HG03175 (cell line): ENCODE data around the gene GALNT8.
"Not testable (repeated sequence)": the region's sequence is repeated elsewhere in the genome, so short reads cannot be mapped to it uniquely, and the experiment has no call there.

Source experiments
- ATAC-seq: cut with Tn5 transposase; IDR thresholded peaks from one replicate; pipeline ENCODE4 v1.9.1; 2021; ENCODE audit warnings: mild to moderate bottlenecking, moderate library complexity; ENCODE audit not compliant: unreplicated experiment

The GALNT8 gene

GRCh38 chr12:4719821-4720636, at the start of gene GALNT8:
Gene GALNT8, plus strand, starts transcription at chr12:4720400. Its CDS starts 278 bp downstream, at chr12:4720678.
- no peak for ATAC-seq

- no peak for ATAC-seq
Observed at GRCh38 chr12:4679711-4680110, 40.5 kb upstream of the GALNT8 start.

- ATAC-seq: no peak
Observed at GRCh38 chr12:4681732-4682131, 38.5 kb upstream of the GALNT8 start.

- no peak for ATAC-seq
Observed at GRCh38 chr12:4685317-4685716, 34.9 kb upstream of the GALNT8 start.

- ATAC-seq: no peak
Observed at GRCh38 chr12:4690760-4691159, 29.4 kb upstream of the GALNT8 start.

GRCh38 chr12:4700621-4701026, 19.6 kb upstream of the GALNT8 start:
- no peak for ATAC-seq

GRCh38 chr12:4701395-4702190, 18.6 kb upstream of the GALNT8 start:
- ATAC-seq: no peak

- no peak for ATAC-seq
Observed at GRCh38 chr12:4703676-4704075, 16.5 kb upstream of the GALNT8 start.

GRCh38 chr12:4705824-4706223, 14.4 kb upstream of the GALNT8 start:
- ATAC-seq: no peak

- no peak for ATAC-seq
Observed at GRCh38 chr12:4707306-4707705, 12.9 kb upstream of the GALNT8 start.

- no peak for ATAC-seq
Observed at GRCh38 chr12:4710113-4710512, 10.1 kb upstream of the GALNT8 start.

- no peak for ATAC-seq
Observed at GRCh38 chr12:4714879-4715278, 5.3 kb upstream of the GALNT8 start.

GRCh38 chr12:4717806-4718205, 2.4 kb upstream of the GALNT8 start:
- no peak for ATAC-seq

GRCh38 chr12:4720637-4720995, 416 bp downstream of the GALNT8 start:
- no peak for ATAC-seq

- not testable (repeated sequence) for ATAC-seq
Observed at GRCh38 chr12:4721587-4721986, 1.4 kb downstream of the GALNT8 start.

GRCh38 chr12:4723226-4723625, 3.0 kb downstream of the GALNT8 start:
- no peak for ATAC-seq

GRCh38 chr12:4725057-4725456, 4.9 kb downstream of the GALNT8 start:
- no peak for ATAC-seq

- no peak for ATAC-seq
Observed at GRCh38 chr12:4734625-4735340, 14.6 kb downstream of the GALNT8 start.

GRCh38 chr12:4736091-4736490, 15.9 kb downstream of the GALNT8 start:
- no peak for ATAC-seq

- ATAC-seq: no peak
Observed at GRCh38 chr12:4738541-4738940, 18.3 kb downstream of the GALNT8 start.

- no peak for ATAC-seq
Observed at GRCh38 chr12:4742416-4742970, 22.3 kb downstream of the GALNT8 start.
